ENCODE measurements around the gene MORN3.
A peak's percentile ranks its signal among the peaks of the same experiment; 100 is the strongest.
"Not testable (repeated sequence)": the region's sequence is repeated elsewhere in the genome, so short reads cannot be mapped to it uniquely, and the experiment has no call there.

The MORN3 gene, protein sequence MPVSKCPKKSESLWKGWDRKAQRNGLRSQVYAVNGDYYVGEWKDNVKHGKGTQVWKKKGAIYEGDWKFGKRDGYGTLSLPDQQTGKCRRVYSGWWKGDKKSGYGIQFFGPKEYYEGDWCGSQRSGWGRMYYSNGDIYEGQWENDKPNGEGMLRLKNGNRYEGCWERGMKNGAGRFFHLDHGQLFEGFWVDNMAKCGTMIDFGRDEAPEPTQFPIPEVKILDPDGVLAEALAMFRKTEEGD

DNA sequence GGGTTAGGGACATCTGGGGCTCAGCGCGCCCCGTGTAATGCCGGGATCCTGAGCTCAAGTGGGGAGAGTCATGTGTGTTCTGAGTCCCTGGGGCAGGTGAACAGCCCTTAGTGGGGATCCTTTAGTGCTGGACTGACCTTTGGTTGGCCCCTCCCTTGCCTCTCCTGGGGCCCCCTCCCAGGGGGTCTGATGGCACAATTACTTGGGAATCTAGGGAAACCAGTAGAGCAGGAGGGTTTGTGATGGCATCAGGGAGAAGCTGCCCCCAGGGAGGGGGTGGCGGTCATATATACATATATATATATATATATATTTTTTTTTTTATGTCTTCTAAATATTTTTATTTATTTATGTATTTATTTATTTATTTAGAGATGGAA, at the start of gene MORN3:
MORN3 (minus strand) TSS at position 134 of the 380 bp plus-strand sequence. CDS start 171 bp downstream, outside the sequence.
- DNase-seq = no peak

DNA sequence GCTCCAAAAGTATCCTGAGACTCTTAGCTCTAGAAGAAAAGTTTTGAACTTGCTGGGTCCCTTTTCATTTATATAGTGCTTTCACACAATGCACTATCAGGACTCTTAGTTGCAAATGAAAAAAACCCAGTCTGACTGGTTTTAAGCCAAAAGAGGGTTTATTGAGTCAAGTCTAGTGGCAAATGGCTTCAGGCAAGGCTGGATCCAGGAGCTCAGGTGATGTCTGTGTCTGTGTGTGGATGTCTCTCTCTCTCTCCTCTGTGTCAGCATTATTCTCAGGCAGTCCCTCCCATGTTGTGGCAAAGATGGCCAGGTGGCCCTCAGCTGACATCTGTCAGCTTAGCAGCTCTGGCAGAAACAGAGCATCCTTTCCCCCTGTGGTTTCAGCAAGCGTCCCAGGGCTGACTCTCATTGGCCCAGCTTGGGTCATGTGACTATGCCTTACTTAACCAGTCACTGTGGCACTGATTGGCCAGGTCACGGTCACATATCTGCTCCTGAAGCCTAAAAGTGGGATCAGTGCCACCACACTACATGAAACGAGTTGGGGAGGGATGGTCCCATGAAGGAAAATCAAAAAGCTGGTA, 49.3 kb upstream of the MORN3 start:
- peak; percentile 30 for DNase-seq

DNA sequence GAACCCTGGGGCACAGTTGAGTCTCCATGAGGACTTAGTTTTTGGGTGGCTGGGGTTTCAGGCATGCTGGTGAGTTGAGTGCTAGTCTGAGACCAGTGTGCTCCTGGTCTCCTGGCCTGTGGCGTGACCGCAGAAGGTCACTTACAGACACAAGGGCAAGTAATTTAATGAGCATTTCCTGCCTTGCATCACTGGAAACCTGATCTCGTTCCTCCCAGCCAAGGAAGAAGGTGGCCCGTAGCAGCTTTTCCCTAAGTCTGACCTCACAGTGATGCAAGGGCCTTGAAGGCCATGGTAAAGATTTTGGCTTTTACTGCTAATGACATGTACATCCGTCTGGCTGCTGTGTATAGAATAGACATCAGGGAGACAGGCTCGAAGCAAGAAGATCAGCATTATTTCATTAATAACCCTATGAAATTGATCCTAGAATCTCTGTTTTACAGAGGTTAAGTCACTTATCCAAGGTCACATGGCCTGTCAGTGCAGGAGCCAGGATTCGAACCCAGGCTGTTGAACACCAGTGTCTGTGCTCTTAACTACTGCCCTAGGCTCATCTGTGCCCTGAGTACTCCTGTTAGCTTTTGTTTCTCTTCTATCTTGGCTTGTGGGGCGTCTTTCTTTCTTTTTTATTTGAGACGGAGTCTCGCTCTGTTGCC, 47.7 kb upstream of the MORN3 start:
- no peak for DNase-seq

DNA sequence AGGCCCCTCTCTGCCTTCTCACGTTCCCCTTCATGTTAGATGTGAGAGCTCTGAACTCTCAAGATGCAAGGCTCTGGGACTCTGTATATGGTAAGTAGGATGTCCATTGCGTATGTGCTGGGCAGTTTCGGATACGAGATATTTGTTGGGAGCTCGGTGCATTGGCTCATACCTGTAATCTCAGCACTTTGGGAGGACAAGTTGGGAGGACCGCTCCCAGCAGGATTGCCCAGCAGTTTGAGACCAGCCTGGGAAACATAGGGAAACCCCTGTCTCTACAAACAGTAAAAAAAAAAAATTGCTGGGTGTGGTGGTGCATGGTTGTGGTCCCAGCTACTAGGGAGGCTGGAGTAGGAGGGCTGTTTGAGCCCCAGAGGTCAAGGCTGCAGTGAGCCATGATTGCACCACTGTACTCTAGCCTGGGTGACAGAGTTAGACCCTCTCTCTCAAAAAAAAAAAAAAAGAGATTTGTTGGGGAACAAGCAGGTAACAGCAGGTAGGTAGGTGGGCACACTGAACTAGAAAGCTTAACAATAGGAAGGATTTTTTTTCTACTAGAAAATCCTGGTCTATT, 46.5 kb upstream of the MORN3 start:
- DNase-seq = no peak

DNA sequence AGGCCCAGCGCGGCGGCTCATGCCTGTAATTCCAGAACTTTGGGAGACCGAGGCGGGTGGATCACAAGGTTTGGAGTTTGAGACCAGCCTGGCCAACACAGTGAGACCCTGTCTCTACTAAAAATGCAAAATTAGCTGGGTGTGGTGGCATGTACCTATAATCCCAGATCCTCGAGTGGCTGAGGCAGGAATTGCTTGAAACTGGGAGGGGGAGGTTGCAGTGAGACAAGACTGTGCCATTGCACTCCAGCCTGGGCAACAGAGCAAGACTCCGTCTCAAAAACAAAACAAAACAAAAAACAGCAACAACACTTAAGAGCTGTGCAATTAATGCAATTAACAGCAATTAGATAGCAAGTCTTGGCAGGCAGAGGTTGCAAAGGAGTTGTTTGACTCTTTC, 45.6 kb upstream of the MORN3 start:
- not testable (repeated sequence) for DNase-seq

DNA sequence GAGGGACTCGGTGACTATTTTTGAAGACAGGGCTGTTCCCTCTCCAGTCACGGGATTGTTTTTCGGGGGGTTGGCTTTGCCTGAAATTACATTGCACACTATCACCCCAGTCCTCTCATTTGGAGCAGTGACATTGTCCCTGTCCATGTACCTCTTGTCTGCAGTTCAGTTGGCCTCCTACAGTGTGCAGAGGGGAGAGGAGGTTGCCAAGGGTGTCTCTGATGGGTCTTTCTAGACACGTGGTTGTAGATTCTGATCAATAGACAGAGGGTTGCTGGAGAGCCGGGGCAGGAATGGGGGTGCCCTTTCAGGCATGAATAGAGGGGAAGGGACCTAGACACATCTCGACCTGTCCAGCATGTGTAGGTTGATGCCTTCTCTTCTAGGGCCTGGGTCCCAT, 44.3 kb upstream of the MORN3 start:
- DNase-seq = no peak

DNA sequence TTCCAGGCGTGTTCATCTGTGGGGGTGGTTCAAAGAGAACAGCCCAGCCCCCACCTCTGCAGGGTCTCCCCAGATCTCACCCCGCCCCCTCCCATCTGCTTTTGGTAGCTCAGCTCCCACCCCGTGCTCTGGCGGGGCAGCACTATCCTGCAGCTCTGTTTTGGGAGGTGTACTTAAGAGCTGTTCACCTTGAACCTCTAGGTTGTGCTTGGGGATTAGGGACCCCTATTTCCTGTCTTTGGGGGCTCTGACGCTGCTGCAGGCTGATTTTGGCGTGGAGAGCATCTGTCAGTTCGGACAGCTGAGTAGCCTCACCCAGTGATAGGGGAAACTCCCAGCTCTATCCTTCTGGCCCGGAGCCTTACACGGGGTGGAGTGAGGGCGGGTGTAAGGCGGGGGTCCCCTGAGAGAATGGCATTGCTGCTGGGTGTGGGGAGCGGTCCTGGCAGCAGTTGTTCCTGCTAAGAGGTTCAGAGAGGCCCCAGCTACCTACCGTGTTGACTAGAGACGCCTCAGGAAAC, 43.9 kb upstream of the MORN3 start:
- no peak for DNase-seq

DNA sequence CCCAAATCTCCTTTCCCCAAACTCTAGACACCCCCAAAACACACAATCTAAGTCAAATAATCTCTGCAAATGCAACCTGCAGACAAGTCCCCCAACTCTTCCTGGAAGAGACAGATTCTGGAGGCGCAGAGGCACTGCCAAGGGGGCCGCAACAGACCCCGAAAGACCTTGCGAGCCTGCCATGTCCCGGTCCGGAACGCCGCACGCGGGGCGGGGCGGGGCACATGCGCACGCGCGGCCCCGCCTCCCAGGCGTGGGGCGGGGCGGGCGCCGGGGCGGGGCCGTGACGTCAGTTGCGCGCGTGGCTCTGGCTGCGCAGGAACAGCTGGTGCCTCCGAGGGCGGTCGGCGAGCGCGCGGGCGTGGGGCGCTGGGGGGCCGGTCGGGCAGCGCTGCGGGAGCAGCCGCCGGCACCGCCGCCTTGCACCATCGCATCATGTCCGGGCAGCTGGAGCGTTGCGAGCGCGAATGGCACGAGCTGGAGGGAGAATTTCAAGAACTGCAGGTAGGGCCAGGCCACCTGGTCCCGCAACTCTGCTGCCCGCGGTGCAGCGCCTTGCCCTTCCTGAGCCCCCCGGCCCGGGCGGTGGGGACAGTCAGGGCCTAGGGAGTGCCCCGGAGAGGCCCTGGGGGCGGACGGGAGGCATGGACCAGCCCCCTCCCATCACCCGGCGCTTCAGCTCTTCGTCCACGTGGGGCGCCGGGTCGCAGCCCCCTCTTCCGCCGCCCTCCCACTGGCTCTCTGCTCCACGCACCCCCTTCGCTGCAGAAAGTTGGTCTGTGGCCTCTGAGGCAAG, 43.2 kb upstream of the MORN3 start, which contains the start of gene TMEM120B:
TMEM120B (plus strand) TSS at position 292 of the 796 bp plus-strand sequence; CDS start at position 436, 144 bp downstream.
- DNase-seq = peak; percentile 90

DNA sequence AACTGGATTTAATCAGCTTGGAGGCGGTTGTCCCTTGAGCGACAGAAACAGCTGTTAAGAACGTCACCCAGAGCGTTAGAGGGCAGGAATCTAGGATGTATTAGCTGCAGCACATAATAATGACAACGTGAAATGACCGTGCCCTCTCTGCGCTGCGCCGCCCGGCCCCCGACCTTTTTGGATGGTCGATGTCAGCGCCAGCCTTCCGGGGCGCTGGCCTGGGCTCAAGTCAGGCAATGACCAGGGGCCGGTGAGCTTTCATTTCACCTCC, 42.7 kb upstream of the MORN3 start:
- DNase-seq = peak; percentile 84

DNA sequence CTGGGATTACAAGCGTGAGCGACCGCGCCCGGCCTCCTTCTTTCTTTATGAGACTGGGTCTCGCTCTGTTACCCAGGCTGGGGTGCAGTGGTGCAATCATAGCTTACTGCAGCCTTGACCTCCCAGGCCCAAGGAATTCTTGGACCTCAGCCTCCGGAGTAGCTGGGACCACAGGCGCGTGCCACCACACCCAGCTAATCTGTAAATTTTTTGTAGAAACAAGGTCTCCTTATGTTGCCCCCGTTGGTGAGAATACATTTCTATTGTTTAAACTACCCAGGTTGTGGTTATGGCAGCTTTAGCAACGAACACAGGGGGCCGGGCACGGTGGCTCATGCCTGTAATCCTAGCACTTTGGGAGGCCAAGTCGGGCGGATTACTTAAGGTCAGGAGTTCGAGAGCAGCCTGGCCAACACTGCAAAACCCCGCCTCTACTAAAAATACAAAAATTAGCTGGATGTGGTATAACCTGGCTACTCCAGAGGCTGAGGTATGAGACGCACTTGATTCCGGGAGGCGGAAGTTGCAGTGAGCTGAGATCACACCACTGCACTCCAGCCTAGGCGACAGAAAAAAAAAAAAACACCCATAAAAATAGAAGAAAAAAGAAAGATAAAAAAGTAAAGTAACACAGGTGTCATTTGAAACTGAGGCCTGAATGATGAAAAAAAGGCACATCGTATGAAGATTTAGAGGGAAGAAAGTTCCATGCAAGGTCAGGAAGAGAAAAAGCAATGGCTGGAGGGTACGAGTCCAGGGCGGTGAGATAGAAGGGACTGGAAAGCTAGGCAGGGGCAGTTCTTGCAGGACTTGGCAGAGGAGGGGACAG, 42.1 kb upstream of the MORN3 start:
- peak; percentile 62 for DNase-seq

DNA sequence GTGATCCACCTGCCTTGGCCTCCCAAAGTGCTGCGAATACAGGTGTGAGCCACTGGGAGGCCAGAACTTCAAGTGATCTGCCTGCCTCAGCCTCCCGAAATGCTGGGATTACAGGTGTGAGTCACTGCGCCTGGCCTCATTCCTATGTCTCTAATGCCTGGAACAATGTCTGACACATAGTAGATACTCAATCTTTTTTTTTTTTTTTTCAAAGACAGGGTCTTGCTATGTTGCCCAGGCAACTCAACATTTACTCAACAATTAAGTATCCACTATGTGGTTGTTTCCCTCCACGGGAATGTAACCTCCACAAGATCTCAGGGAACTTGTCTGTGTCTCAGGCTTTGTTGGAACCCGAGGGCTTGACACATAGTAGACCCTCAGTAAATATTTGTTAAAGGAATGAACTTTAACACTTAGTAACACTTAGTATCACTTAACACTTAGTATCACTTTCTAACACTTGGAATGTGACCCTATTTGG, 40.1 kb upstream of the MORN3 start:
- DNase-seq = peak; percentile 64

DNA sequence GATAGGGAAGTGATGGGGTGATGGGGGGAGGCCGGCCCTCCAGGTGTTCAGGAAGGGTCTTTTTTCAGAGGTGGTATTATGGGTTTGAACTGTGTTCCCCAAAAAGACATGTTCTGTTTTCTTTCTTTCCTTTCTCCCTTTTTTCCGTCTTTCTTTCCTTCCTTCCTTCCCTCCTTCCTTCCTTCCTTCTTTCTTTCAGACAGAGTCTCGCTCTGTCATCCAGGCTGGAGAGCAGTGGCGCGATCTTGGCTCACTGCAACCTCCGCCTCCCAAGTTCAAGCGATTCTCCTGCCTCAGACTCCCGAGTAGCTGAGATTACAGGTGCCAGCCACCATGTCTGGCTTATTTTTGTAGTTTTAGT, 39.6 kb upstream of the MORN3 start:
- not testable (repeated sequence) for DNase-seq

DNA sequence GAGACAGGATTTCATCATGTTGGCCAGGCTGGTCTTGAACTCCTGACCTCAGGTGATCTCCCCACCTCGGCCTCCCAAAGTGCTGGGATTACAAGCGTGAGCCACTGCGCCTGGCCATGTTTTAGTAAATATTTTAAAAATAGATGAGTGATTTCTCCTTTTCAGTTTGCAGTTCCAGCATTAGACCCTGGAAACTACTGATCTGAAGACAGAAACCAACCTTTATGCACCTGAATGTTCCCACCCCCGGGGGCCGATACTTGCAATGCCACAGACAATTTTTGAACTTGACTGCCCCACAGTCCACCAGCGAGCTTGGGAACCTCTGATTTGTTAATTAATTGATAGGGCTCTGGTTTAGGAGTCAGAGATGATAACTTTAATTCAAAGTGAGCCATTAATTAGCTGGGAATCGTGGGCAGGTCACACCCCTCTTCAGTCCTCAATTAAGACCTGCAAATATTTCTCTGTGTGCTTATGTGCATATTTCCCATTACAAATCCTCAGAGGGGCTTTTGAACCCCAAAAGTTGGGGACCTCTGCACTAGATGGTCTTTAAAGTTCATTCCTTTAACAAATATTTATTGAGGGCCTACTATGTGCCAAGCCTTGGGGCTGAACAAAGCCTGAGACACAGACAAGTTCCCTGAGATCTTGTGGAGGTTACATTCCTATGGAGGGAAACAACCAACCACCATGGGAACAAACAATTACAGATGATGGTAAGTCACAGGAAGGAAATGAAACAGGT, 39.0 kb upstream of the MORN3 start:
- DNase-seq = no peak

DNA sequence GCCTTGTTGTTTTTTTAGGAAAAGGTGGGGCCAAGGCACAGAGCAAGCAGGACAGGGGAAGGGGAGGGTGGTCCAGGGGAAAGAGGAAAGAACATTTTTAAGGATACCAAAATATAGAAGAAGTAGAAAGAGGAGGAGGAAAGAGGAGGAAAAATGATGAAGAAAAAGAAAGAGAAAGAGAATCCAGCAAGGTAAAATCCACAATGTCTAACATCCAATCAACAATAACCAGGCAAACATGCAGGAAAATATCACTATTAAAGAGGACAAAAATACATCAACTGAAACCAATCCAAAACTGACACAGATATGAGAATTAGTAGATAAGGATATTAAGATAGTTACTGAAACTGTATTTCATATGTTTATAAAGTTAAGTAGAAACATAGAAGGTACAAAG, 36.1 kb upstream of the MORN3 start:
- DNase-seq = no peak

DNA sequence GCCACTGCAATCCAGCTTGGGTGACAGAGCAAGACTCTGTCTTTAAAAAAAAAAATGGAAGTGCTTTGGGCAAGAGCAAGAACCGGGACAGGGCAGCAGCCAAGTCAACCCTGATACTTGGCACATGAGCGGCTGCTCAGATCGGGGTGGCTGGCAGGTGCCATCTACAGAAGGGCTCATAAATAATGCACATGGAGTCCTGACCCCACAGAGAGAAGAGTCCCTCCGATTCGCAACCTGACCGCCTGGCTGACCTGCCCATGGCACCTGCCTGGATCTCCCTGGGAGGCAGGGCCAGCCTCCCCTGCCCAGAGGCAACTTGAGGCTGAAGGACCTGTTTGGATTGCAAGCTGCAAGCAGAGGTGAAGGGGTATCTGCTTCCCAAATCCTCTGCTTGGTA, 33.5 kb upstream of the MORN3 start:
- no peak for DNase-seq

DNA sequence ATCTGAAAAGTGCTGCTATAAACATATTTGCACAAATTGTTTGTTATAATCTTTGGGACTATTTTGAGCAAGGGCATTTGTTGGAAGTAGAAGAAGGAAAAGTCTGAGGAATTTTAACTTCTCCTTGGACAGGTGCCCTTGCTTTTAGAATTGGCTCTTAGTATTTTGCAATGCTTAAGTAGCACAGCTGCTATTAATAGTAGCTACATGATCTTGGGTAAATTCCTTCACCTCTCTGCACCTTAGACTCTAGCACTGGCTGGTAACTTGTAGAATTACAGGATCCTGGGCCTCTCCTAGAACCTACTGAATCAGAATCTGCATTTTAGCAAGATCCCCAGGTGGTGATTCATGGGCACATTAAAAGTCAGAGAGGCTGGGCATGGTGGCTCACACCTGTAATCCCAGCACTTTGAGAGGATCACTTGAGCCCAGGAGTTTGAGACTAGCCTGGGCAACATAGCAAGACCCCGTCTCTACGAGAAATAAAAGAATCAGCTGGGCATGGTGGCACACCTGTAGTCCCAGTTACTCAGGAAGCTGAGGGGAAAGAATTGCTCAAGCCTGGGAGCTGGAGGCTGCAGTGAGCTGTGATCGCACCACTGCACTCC, 32.3 kb upstream of the MORN3 start:
- no peak for DNase-seq

DNA sequence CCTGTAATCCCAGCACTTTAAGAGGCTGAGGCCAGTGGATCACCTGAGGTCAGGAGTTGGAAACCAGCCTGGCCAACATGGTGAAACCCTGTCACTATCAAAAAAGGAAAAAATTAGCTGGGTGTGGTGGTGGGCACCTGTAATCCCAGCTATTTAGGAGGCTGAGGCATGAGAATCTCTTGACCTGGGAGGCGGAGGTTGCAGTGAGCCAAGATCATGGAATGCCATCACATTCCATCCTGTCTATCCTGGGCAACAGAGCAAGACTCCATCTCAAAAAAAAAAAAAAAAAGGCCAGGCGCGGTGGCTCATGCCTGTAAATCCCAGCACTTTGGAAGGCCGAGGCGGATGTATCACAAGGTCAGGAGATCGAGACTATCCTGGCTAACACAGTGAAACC, 28.4 kb upstream of the MORN3 start:
- not testable (repeated sequence) for DNase-seq

DNA sequence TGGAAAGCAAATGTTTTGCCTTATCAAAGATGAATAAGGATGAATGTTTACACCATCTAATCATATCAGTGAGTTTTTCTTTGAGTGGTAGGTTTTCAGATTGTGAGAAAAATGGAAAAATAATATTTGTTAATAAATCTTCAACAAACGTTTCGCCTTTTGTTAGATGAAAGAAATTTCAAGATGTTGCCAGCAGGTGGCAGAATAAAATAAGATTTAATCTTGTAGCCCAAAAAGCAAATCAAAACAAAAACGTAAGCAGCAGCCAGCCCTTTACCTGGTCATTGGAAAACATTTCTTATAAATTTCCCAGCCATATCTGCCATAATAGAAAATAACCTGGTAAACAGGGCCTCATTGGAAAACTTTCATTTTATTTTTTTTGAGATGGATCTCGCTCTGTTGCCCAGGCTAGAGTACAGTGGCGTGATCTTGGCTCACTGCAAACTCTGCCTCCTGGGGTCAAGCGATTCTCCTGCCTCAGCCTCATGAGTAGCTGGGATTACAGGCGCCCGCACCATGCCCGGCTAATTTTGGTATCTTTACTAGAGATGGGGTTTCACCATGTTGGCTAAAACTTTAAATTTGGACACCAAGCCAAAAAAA, 27.7 kb upstream of the MORN3 start:
- DNase-seq = peak; percentile 76

DNA sequence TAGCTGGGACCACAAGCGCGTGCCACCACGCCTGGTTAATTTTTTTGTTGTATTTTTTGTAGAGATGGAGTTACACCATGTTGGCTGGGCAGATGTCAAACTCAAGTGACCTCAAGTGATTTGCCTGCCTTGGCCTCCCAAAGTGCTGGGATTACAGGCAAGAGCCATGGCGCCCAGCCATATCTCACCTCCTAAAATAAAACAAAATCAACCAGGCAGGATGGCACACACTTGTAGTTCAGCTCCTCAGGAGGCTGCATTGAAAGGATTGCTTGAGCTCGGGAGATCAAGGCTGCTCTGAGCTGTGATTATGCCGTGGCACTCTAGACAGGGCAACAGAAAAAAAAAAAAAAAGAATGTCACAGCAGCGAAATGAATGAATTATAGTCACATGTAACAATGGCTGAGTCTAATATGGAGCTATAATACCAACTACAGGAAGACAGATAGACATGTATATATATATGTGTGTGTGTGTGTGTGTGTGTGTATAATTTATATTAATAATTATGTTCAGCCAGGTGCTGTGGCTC, 23.8 kb upstream of the MORN3 start:
- no peak for DNase-seq

DNA sequence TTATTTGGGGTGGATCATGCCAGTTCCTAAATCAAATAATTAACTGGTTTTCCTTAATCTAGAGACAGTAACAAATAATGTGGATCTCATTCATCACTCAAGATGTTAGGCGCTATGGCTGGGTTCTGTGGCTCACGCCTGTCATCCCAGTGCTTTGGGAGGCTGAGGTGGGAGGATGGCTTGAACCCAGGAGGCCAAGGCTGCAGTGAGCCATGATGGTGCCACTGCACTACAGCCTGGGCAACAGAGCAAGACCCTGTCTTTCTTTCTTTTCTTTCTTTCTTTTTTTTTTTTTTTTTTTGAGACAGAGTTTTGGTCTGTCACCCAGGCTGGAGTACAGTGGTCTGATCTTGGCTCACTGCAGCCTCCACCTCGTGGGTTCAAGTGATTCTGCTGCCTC, 23.3 kb upstream of the MORN3 start:
- DNase-seq = not testable (repeated sequence)
